Iris pigment epithelial cell (primary cell): ENCODE results near the gene HCK.

Experiments used
- DNase-seq: peaks from one replicate; pipeline ENCODE4 v3.0.0-alpha.2; 2011; ENCODE audit warnings: low read depth

HCK gene

DNA sequence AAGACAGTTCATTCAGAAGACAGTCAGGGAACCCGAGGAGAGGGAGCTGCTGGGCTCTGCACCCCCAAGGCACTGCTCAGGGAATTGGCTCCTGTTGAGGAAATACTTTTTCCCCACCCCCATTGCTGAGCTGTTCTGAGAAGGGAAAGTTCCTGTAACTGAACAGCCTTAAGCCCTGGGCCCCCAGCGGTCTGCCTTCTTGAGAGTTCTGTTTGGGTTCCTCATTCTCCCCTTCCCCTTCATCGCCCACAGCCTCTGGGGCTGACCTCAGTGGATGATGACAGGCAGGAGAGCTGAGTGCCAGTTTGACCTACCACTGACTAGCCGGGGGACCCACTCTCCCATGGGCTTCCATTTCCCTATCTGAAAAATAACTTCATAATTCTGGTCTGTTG is 10.7 kb downstream of the HCK start:
- no peak for DNase-seq

DNA sequence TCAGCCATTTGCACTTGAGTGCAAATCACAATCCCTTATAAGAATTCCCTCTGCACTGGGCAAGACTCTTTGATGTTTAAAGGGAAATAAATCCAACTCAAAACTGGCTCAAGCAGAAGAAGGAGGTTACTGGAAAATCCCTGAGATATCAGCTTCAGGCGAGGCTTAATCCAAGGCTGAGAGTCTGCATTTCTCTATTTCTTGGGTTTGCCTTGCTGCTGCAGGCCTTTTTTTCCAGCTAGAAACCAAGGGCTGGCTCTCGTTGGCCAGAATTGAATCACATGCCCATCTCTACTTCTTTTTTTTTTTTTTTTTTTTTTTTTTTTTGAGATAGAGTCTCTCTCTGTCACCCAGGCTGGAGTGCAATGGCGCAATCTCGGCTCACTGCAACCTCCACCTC is 11.7 kb downstream of the HCK start:
- DNase-seq = no peak

DNA sequence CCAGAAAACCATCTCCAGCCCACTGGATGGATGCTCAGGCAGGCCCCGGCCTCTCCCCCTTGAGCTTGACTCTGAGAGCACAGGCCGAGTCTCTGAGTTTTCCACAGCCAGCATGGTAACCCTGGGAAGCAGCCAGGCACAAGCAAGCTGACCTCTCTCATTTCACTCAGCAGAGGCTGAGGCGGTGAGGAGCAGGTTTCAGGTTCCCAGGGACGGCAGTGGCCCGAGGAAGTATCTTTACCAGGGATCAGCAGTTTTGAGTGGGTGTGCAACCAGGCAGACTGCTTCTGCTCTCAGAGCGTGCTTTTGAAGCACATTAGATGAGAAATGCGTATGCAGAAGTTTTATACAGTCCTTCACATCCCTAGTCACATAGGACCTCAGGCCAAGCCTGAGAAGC is 12.6 kb downstream of the HCK start:
- DNase-seq = no peak

GRCh38 chr20:32067234-32067821 is 15.3 kb downstream of the HCK start:
- peak; percentile 93 for DNase-seq

- DNase-seq = no peak
These were observed 16.1 kb downstream of the HCK start for GRCh38 chr20:32068174-32068573.

DNA sequence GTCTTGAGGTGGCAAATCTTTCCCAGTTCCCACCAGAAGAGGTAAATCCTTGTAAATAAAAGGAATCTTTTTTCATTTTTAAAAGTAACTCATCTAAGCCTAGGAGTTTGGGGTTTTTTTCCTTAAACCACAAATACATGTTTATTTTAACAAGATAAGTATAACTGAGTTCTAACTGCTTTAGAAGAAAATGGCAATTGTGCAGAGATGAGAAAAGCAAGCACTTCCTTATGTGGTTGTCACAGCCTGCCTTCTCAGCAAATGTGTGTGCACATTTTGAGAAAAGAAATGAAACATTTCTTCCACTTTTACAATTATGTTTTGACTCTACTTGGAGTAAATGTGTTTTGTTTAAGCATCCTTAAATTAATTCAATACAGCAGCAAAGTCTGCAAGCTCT is 17.7 kb downstream of the HCK start:
- peak; percentile 23 for DNase-seq

DNA sequence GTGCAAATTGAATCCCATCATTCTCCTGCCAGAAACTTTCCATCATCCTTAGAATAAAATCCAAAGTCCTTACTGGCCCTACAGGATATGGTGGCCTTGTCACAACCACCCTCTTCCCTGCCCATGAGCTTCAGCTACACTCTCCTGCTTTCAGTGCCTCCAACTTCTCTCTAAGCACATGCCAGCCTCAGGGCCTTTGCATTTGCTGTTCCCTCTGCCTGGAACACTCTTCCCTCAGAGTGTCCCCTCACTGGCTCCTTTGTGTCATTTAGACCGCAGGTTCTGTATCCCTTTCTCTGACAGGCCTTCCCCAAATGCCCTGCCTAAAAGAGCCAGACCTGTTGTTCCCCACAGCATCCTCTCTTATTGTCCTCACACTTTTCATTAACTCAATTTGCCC is 18.2 kb downstream of the HCK start:
- no peak for DNase-seq

DNA sequence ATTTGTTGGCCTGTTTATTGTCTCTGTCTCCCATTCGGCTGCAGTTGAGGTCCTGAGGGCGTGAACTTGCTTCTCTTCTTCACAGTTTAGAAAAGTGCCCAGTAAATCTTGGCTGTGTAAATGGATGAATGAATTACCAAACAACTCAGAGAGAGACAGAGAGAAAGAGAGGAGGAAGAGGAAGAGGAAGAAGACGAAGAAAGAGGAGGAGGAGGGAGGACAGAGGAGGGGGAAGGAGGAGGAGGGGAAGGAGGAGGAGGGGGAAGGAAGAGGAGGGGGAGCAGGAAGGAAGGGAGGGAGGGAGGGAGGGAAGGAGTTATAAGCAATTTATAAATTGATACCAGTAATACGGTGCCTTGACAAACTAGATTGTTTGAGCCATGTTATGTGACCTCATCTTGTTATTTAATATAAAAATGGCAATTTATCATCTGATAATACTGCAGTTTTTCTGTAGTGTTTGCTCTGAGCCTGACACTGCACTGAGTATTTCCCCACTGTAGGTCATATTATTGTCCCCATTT is 18.7 kb downstream of the HCK start:
- no peak for DNase-seq

- DNase-seq = no peak
These were observed 19.5 kb downstream of the HCK start for GRCh38 chr20:32071395-32072167.

- DNase-seq = no peak
These were observed 20.2 kb downstream of the HCK start for GRCh38 chr20:32072168-32072750.

DNA sequence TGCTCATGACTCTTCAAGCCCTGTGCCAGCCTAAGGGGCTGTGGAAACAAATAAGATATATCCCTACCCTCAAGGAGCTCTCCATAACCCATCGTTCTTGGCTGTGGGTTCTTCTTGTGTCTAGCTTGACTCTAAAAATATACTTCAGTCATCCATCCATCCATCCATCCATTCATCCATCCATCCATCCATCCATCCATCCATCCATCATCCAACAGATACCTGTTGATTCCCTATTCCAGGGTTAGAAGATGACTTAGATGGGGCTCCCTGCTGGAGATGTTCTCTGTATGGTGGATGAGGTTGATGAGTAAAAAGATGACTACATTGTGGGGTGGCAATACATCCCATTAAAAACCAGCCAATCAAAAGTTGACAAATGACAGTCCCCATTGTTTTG is 23.5 kb downstream of the HCK start:
- DNase-seq = no peak

- DNase-seq = no peak
These were observed 25.1 kb downstream of the HCK start for GRCh38 chr20:32077190-32077589.

DNA sequence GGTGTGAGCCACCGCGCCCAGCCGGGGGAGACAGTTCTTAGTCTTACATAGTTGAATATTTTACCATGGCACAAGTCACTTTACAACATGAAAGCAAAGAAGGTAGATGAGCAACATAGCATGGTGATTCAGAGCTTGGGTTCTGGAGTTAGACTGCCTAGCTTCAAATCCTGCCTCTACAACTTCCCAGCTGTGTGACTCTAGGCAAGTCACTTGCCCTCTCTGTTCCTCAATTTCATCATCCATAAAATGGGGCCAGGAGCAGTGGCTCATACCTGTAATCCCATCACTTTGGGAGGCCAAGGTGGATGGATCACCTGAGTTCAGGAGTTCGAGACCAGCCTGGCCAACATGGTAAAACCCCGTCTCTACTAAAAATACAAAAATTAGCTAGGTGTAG is 26.3 kb downstream of the HCK start:
- no peak for DNase-seq

DNA sequence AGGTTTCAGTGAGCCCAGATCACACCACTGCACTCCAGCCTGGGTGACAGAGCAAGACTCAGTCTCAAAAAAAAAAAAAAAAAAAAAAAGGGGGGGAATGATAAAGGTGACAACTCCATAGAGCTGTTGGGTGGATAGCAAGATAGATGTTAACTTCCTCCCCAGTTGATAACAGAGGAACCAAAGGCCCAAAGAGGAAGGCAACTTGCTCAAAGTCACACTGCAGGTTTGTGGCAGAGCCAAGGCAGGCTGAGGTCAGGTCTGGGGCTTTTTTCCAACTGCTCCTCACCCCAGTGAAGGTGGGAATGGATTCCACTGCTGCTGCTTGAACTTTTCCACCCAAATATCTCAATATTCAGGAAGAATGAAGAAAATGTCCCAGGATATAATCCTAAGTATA is 26.7 kb downstream of the HCK start:
- DNase-seq = no peak

- no peak for DNase-seq
These were observed 27.6 kb downstream of the HCK start for GRCh38 chr20:32079655-32080109.

GRCh38 chr20:32080783-32081182 is 28.7 kb downstream of the HCK start:
- no peak for DNase-seq

DNA sequence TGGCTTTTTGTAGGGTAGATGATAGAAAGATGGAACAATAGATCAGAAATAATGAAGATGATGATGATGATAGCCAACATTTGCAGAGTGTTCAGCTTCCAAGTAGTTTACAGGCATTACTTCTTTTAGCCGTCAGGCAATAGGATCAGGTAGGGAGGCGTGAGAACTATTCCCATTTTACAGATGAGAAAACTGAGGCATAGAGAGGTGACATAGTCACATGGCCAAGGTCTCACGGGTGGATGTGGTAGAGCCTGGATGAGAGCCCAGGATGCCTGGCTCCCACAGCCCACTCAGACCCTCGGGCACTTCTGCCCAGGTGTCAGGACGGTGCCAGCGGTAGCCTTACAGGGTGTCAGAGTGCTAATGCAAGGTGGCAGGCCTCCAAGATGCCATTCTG is 31.4 kb downstream of the HCK start:
- no peak for DNase-seq

DNA sequence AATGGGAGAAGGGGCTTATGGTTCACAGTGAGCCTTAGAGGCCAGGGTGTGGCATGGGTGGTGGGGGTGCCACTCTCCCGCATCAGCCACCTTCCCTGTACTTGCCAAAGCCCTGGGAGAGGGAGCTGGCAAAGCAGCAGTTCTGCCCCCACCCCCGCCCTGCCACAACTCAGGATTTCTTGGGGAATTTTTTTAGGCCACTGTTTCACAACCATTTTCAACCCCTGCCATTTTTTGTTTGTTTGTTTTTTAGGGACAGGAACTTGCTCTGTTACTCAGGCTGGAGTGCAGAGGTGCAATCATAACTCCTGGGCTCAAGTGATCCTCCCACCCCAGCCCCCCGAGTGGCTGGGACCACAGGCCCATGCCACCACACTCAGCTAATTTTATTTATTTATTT is 35.0 kb downstream of the HCK start:
- no peak for DNase-seq

- DNase-seq = no peak
These were observed 36.7 kb downstream of the HCK start for GRCh38 chr20:32088759-32089158.

DNA sequence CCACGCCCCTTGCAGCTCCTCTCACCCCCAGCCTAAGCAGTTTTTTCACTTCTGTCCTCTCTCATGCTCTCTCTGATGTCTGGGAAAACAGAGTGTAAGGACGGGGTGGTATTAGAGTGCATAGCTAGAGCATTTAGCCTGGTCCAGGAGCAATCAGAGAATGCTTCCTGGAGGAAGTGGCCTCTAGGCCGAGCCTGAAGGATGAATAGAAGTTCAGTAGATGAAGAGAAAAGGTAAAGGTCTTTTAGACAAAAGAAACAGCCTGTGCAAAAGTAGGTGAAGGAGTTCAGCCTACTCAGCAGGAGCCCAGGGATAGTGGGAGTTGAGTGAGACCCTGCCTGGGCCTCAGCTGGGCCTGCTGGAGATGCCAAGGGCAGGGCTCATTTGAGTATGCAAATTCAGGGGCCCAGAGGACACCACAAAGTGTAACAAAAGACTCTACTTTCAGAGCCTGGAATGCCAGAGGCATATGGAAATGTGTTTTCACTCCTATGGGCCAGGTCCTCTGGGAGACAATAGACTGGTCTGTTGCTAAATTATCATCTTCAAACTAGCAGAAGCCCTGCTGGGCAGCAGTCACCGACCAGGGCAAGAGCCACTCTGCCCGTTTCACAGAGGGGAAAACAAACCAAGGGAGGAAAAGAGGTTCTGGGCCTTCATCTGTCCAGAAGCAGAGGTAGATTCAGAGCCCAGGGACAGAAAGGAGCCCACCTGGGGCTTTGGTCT is 37.8 kb downstream of the HCK start:
- no peak for DNase-seq

- peak; percentile 74 for DNase-seq
These were observed 39.9 kb downstream of the HCK start for GRCh38 chr20:32091888-32092346.

GRCh38 chr20:32098786-32099185 is 46.7 kb downstream of the HCK start:
- no peak for DNase-seq
